ENCODE measurements around the gene DCC.

GRCh38 chr18:52341608-52342381, 1.8 kb downstream of the DCC start:
- TF ChIP-seq, protein P1, sequence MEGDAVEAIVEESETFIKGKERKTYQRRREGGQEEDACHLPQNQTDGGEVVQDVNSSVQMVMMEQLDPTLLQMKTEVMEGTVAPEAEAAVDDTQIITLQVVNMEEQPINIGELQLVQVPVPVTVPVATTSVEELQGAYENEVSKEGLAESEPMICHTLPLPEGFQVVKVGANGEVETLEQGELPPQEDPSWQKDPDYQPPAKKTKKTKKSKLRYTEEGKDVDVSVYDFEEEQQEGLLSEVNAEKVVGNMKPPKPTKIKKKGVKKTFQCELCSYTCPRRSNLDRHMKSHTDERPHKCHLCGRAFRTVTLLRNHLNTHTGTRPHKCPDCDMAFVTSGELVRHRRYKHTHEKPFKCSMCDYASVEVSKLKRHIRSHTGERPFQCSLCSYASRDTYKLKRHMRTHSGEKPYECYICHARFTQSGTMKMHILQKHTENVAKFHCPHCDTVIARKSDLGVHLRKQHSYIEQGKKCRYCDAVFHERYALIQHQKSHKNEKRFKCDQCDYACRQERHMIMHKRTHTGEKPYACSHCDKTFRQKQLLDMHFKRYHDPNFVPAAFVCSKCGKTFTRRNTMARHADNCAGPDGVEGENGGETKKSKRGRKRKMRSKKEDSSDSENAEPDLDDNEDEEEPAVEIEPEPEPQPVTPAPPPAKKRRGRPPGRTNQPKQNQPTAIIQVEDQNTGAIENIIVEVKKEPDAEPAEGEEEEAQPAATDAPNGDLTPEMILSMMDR (conservative IDR thresholded peaks at IDR 0.05; ENCODE audit: low read length), result no peak
- TF ChIP-seq EZH2phosphoT487 (IDR thresholded peaks at IDR 0.05; ENCODE audit: borderline replicate concordance), result no peak

Data from Loucy (cell line).